ENCODE measurements around the gene KRT12.

The KRT12 gene

GRCh38 chr17:40818343-40818732 is 48.7 kb downstream of the KRT12 start:
- no peak for ATAC-seq
- TF ChIP-seq ARNTL (CRISPR knock-in tag; IDR thresholded peaks at IDR 0.05; ENCODE audit: borderline replicate concordance, low read depth) (no peak), PATZ1 (CRISPR knock-in tag; IDR thresholded peaks at IDR 0.05; ENCODE audit: borderline replicate concordance) (no peak), OSR1 (CRISPR knock-in tag; IDR thresholded peaks at IDR 0.05) (no peak), ZNF8 (CRISPR knock-in tag; IDR thresholded peaks at IDR 0.05) (no peak), TOX (CRISPR knock-in tag; IDR thresholded peaks at IDR 0.05; ENCODE audit: borderline replicate concordance) (no peak), GLIS3 (CRISPR knock-in tag; IDR thresholded peaks at IDR 0.05) (no peak), CSDC2 (CRISPR knock-in tag; IDR thresholded peaks at IDR 0.05) (no peak), TSHZ2 (CRISPR knock-in tag; IDR thresholded peaks at IDR 0.05) (no peak), TCF4 (CRISPR knock-in tag; IDR thresholded peaks at IDR 0.05; ENCODE audit: borderline replicate concordance) (no peak), CSRNP3 (CRISPR knock-in tag; IDR thresholded peaks at IDR 0.05) (no peak), ZFP3 (CRISPR knock-in tag; IDR thresholded peaks at IDR 0.05) (no peak), ESRRG (CRISPR knock-in tag; IDR thresholded peaks at IDR 0.05) (no peak), ISL1 (CRISPR knock-in tag; IDR thresholded peaks at IDR 0.05) (no peak), RARB (CRISPR knock-in tag; IDR thresholded peaks at IDR 0.05) (no peak), BACH2 (CRISPR knock-in tag; IDR thresholded peaks at IDR 0.05; ENCODE audit: borderline replicate concordance) (no peak), PPARA (CRISPR knock-in tag; IDR thresholded peaks at IDR 0.05; ENCODE audit: borderline replicate concordance) (no peak), SNAI2 (CRISPR knock-in tag; IDR thresholded peaks at IDR 0.05) (no peak), POU6F1 (CRISPR knock-in tag; IDR thresholded peaks at IDR 0.05; ENCODE audit: borderline replicate concordance, low read depth) (no peak), ZNF565 (CRISPR knock-in tag; conservative IDR thresholded peaks at IDR 0.05; ENCODE audit: low read depth) (no peak)

- TF ChIP-seq ZC3H10 (CRISPR knock-in tag; IDR thresholded peaks at IDR 0.05) (no peak), ZFP3 (CRISPR knock-in tag; IDR thresholded peaks at IDR 0.05) (no peak), PPARA (CRISPR knock-in tag; IDR thresholded peaks at IDR 0.05; ENCODE audit: borderline replicate concordance) (no peak), PATZ1 (CRISPR knock-in tag; IDR thresholded peaks at IDR 0.05; ENCODE audit: borderline replicate concordance) (no peak), CSRNP3 (CRISPR knock-in tag; IDR thresholded peaks at IDR 0.05) (no peak), RARB (CRISPR knock-in tag; IDR thresholded peaks at IDR 0.05) (no peak), OSR1 (CRISPR knock-in tag; IDR thresholded peaks at IDR 0.05) (no peak), ZNF70 (CRISPR knock-in tag; IDR thresholded peaks at IDR 0.05) (no peak), ISL1 (CRISPR knock-in tag; IDR thresholded peaks at IDR 0.05) (no peak), ARNTL (CRISPR knock-in tag; IDR thresholded peaks at IDR 0.05; ENCODE audit: borderline replicate concordance, low read depth) (no peak), ZNF8 (CRISPR knock-in tag; IDR thresholded peaks at IDR 0.05) (no peak), TOX (CRISPR knock-in tag; IDR thresholded peaks at IDR 0.05; ENCODE audit: borderline replicate concordance) (no peak), CREB5 (CRISPR knock-in tag; IDR thresholded peaks at IDR 0.05; ENCODE audit: low read depth) (no peak), SNAI2 (CRISPR knock-in tag; IDR thresholded peaks at IDR 0.05) (no peak), GLIS3 (CRISPR knock-in tag; IDR thresholded peaks at IDR 0.05) (no peak), POU6F1 (CRISPR knock-in tag; IDR thresholded peaks at IDR 0.05; ENCODE audit: borderline replicate concordance, low read depth) (no peak), ZFP30 (CRISPR knock-in tag; IDR thresholded peaks at IDR 0.05) (no peak), ESRRG (CRISPR knock-in tag; IDR thresholded peaks at IDR 0.05) (no peak)
- no peak for ATAC-seq
Measured at GRCh38 chr17:40817103-40817682, 49.8 kb downstream of the KRT12 start.

Measured in SK-N-SH treated with all-trans-retinoic acid at 6 μM for 48 hours (cell line).